Ishikawa (cell line): ENCODE measurements around the gene TIE1.

Experiments
- CEBPB ChIP-seq: IDR thresholded peaks from 2 replicates; pipeline ENCODE4 v1.6.1; 2012
- CREB1 ChIP-seq: IDR thresholded peaks from 2 replicates; pipeline ENCODE4 v1.6.1; 2012; ENCODE audit warnings: low read depth
- EGR1 ChIP-seq: IDR thresholded peaks from 2 replicates; pipeline ENCODE4 v1.6.1; 2012
- EP300 ChIP-seq: IDR thresholded peaks from 2 replicates; pipeline ENCODE4 v1.6.1; 2012; ENCODE audit warnings: borderline replicate concordance
- FOXM1 ChIP-seq: IDR thresholded peaks from 2 replicates; pipeline ENCODE4 v1.6.1; 2012; ENCODE audit warnings: low read depth, borderline replicate concordance
- NFIC ChIP-seq: IDR thresholded peaks from 2 replicates; pipeline ENCODE4 v1.6.1; 2012
- RAD21 ChIP-seq: IDR thresholded peaks from 2 replicates; pipeline ENCODE4 v1.6.1; 2012; ENCODE audit warnings: low read depth
- TAF1 ChIP-seq: IDR thresholded peaks from 2 replicates; pipeline ENCODE4 v1.6.1; 2012; ENCODE audit warnings: low read depth, mild to moderate bottlenecking
- TCF12 ChIP-seq: IDR thresholded peaks from 2 replicates; pipeline ENCODE4 v1.6.1; 2012; ENCODE audit warnings: low read depth
- TEAD4 ChIP-seq: IDR thresholded peaks from 2 replicates; pipeline ENCODE4 v1.6.1; 2012
- YY1 ChIP-seq: IDR thresholded peaks from 2 replicates; pipeline ENCODE4 v1.6.1; 2012; ENCODE audit warnings: low read depth
- ZBTB7A ChIP-seq: IDR thresholded peaks from 2 replicates; pipeline ENCODE4 v1.6.1; 2012; ENCODE audit warnings: low read depth
- TF ChIP-seq, protein P1 (sequence below): IDR thresholded peaks from 2 replicates; pipeline ENCODE4 v1.6.1; 2012
- TF ChIP-seq, protein P2 (sequence below): IDR thresholded peaks from 2 replicates; pipeline ENCODE4 v1.6.1; 2012; ENCODE audit warnings: low read depth, mild to moderate bottlenecking
- TF ChIP-seq, protein P3 (sequence below): IDR thresholded peaks from 2 replicates; pipeline ENCODE4 v1.6.1; 2012

Gene TIE1

DNA sequence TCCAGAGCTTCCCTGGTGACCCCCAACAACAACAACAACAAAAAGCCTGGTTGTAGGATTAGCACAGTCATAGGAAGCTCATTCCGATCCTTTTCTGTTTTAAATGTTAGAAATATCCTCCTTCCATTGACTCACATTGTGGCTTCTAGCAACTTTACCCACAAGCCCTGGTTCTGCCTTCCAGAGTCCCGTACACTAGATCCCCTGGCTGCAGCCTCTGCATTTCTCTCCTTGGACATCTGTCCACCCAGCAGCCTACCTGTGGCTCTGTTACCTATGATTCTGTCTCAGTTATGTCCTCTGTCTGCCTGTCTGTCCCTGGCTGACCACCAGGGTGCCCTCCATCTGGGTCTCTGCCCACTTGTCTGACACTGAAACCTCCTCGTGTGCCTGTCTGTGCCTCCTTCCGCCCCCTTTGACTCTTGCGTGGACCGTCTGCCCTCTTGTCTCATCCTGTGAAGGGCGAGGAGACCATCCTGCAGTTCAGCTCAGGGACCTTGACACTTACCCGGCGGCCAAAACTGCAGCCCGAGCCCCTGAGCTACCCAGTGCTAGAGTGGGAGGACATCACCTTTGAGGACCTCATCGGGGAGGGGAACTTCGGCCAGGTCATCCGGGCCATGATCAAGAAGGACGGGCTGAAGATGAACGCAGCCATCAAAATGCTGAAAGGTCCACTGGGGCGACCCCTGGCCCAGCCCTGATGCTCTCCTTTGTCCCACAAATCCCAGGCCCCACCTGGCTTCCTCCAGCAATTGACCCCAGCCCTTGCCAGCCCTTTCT, 16.1 kb downstream of the TIE1 start:
- TF ChIP-seq RAD21 (no peak), EGR1 (no peak), NFIC (no peak), EP300 (no peak)
- TF ChIP-seq, protein P1, sequence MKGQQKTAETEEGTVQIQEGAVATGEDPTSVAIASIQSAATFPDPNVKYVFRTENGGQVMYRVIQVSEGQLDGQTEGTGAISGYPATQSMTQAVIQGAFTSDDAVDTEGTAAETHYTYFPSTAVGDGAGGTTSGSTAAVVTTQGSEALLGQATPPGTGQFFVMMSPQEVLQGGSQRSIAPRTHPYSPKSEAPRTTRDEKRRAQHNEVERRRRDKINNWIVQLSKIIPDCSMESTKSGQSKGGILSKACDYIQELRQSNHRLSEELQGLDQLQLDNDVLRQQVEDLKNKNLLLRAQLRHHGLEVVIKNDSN = no peak

- TF ChIP-seq FOXM1 (no peak), RAD21 (no peak), NFIC (no peak), TAF1 (no peak), TEAD4 (no peak), ZBTB7A (no peak), CREB1 (no peak), EP300 (no peak), EGR1 (no peak), YY1 (no peak), CEBPB (no peak), TCF12 (no peak)
- TF ChIP-seq, protein P2, sequence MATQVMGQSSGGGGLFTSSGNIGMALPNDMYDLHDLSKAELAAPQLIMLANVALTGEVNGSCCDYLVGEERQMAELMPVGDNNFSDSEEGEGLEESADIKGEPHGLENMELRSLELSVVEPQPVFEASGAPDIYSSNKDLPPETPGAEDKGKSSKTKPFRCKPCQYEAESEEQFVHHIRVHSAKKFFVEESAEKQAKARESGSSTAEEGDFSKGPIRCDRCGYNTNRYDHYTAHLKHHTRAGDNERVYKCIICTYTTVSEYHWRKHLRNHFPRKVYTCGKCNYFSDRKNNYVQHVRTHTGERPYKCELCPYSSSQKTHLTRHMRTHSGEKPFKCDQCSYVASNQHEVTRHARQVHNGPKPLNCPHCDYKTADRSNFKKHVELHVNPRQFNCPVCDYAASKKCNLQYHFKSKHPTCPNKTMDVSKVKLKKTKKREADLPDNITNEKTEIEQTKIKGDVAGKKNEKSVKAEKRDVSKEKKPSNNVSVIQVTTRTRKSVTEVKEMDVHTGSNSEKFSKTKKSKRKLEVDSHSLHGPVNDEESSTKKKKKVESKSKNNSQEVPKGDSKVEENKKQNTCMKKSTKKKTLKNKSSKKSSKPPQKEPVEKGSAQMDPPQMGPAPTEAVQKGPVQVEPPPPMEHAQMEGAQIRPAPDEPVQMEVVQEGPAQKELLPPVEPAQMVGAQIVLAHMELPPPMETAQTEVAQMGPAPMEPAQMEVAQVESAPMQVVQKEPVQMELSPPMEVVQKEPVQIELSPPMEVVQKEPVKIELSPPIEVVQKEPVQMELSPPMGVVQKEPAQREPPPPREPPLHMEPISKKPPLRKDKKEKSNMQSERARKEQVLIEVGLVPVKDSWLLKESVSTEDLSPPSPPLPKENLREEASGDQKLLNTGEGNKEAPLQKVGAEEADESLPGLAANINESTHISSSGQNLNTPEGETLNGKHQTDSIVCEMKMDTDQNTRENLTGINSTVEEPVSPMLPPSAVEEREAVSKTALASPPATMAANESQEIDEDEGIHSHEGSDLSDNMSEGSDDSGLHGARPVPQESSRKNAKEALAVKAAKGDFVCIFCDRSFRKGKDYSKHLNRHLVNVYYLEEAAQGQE = no peak
- TF ChIP-seq, protein P1 = no peak
- TF ChIP-seq, protein P3, sequence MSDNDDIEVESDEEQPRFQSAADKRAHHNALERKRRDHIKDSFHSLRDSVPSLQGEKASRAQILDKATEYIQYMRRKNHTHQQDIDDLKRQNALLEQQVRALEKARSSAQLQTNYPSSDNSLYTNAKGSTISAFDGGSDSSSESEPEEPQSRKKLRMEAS = no peak
These were observed 17.2 kb downstream of the TIE1 start for GRCh38 chr1:43317817-43318471.

GRCh38 chr1:43318831-43319230, 18.0 kb downstream of the TIE1 start:
- TF ChIP-seq EP300 (no peak), YY1 (no peak), RAD21 (no peak), TAF1 (no peak), NFIC (no peak), CREB1 (no peak)
- TF ChIP-seq, protein P1 = no peak
- TF ChIP-seq, protein P2 = no peak

- TF ChIP-seq ZBTB7A = no peak
These were observed 18.5 kb downstream of the TIE1 start for GRCh38 chr1:43319288-43319687.

DNA sequence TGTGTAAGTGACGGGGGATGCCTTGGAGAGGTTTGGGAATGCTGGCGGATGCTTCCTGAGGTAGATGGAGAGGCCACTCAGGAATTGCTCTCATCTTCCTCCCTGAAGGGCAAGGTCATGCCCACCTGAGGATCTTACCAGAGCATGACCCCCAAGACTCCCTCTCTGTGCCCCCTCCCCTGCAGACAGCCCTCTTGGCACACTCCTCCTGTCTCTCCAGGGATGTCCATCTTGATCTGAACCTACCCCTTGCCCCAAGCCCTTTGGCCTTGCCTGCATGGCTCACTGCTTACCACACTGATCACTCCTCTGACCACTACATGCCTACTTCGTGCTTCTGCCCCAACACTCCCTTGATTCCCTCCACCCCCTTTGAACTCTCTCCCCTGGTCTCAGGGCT, 19.0 kb downstream of the TIE1 start:
- TF ChIP-seq ZBTB7A (no peak), EGR1 (no peak), FOXM1 (no peak), RAD21 (no peak)

- TF ChIP-seq EP300 = no peak
- TF ChIP-seq TEAD4 = no peak
- TF ChIP-seq RAD21 = no peak
- TF ChIP-seq EGR1 = no peak
- TF ChIP-seq, protein P3 = no peak
- TF ChIP-seq CREB1 = no peak
- no peak for TF ChIP-seq TAF1
- no peak for TF ChIP-seq FOXM1
- TF ChIP-seq ZBTB7A = no peak
- TF ChIP-seq CEBPB = no peak
- TF ChIP-seq NFIC = no peak
- TF ChIP-seq, protein P1 = no peak
- TF ChIP-seq TCF12 = no peak
- TF ChIP-seq YY1 = no peak
- TF ChIP-seq, protein P2 = no peak
These were observed 20.6 kb downstream of the TIE1 start for GRCh38 chr1:43321331-43321891.
